Transverse colon (tissue), 4 donors: Measurements from ENCODE around the gene IL22RA1.

Experiments
- CTCF ChIP-seq, 5 experiments: fragments of 200-600 bp in 3 of 5; fragments of 450-650 bp in 2 of 5; sonication (generic) in 3 of 5; IDR thresholded peaks; 1 replicate in 2 of 5; 2 replicates in 3 of 5; pipeline ENCODE4 v1.5.1; 2016 to 2017; ENCODE audit warnings: antibody characterized with exemption in 5 of 5, inconsistent platforms in 3 of 5, mild to moderate bottlenecking in 2 of 5, moderate library complexity in 1 of 5
- EP300 ChIP-seq: sonication (generic); formaldehyde crosslinking; IDR thresholded peaks from one replicate; pipeline ENCODE4 v1.6.1; 2017; ENCODE audit warnings: antibody characterized with exemption, low read depth
- POLR2A ChIP-seq: fragments of 450-650 bp; IDR thresholded peaks from one replicate; pipeline ENCODE4 v1.6.1; 2016; ENCODE audit warnings: antibody characterized with exemption, mild to moderate bottlenecking, moderate library complexity
- POLR2AphosphoS5 ChIP-seq, 3 donors: sonication (generic); formaldehyde crosslinking; IDR thresholded peaks; one replicate each; pipeline ENCODE4 v1.6.1; 2016; ENCODE audit warnings: antibody characterized with exemption in 3 of 3

GRCh38 chr1:24156542-24157260 lies 13.8 kb upstream of the IL22RA1 start:
- TF ChIP-seq CTCF (IDR thresholded peaks at IDR 0.05): no peak
- no peak for TF ChIP-seq POLR2AphosphoS5 (IDR thresholded peaks at IDR 0.05)
- no peak for TF ChIP-seq POLR2A
- TF ChIP-seq EP300: no peak
